GM18858 (cell line): ENCODE data around the gene B4GALT2.

Source experiments
- ATAC-seq: cut with Tn5 transposase; IDR thresholded peaks from one replicate; pipeline ENCODE4 v1.9.1; 2021; ENCODE audit not compliant: unreplicated experiment

B4GALT2 gene

GRCh38 chr1:43946236-43947060, 32.6 kb upstream of the B4GALT2 start, which contains the start of gene IPO13:
IPO13 (plus strand) TSS chr1:43946950; CDS start chr1:43947601, 651 bp downstream.
- peak; percentile 85 for ATAC-seq

- ATAC-seq: peak; percentile 20
Measured at GRCh38 chr1:43947061-43947873, 31.7 kb upstream of the B4GALT2 start.

- ATAC-seq: no peak
Measured at GRCh38 chr1:43947874-43948437, 31.1 kb upstream of the B4GALT2 start.

- ATAC-seq: no peak
Measured at GRCh38 chr1:43949678-43950077, 29.3 kb upstream of the B4GALT2 start.

- no peak for ATAC-seq
Measured at GRCh38 chr1:43951021-43951985, 27.7 kb upstream of the B4GALT2 start.

GRCh38 chr1:43952731-43953346, 26.2 kb upstream of the B4GALT2 start:
- no peak for ATAC-seq

GRCh38 chr1:43953361-43953760, 25.6 kb upstream of the B4GALT2 start:
- ATAC-seq: no peak

- ATAC-seq: no peak
Measured at GRCh38 chr1:43954036-43954435, 25.0 kb upstream of the B4GALT2 start.

- no peak for ATAC-seq
Measured at GRCh38 chr1:43956234-43956633, 22.8 kb upstream of the B4GALT2 start.

GRCh38 chr1:43957407-43958040, 21.5 kb upstream of the B4GALT2 start:
- ATAC-seq: no peak

- no peak for ATAC-seq
Measured at GRCh38 chr1:43958351-43959255, 20.4 kb upstream of the B4GALT2 start.

GRCh38 chr1:43960798-43961197, 18.2 kb upstream of the B4GALT2 start:
- ATAC-seq: no peak

GRCh38 chr1:43961692-43962091, 17.3 kb upstream of the B4GALT2 start:
- ATAC-seq: no peak

- no peak for ATAC-seq
Measured at GRCh38 chr1:43962324-43962723, 16.7 kb upstream of the B4GALT2 start.

GRCh38 chr1:43963006-43963405, 16.0 kb upstream of the B4GALT2 start:
- ATAC-seq: no peak

GRCh38 chr1:43963890-43964289, 15.1 kb upstream of the B4GALT2 start:
- ATAC-seq: no peak

- no peak for ATAC-seq
Measured at GRCh38 chr1:43965316-43965715, 13.7 kb upstream of the B4GALT2 start.

- no peak for ATAC-seq
Measured at GRCh38 chr1:43968348-43968948, 10.6 kb upstream of the B4GALT2 start.
